SU-DHL-6 (cell line): ENCODE measurements around the gene DOCK3.

Experiments
- CTCF ChIP-seq: fragments of 200-600 bp; sonication (generic); IDR thresholded peaks from one replicate; pipeline ENCODE4 v1.5.1; 2017; ENCODE audit warnings: antibody characterized with exemption, mild to moderate bottlenecking, low read length, moderate library complexity; ENCODE audit not compliant: insufficient read depth, poor library complexity, severe bottlenecking
- EZH2phosphoT487 ChIP-seq: fragments of 200-600 bp; sonication (generic), shearing (Covaris generic); conservative IDR thresholded peaks from 2 replicates; pipeline ENCODE4 v1.6.1; 2018; ENCODE audit warnings: mild to moderate bottlenecking, antibody characterized with exemption, low read length, moderate library complexity, mixed read lengths

- TF ChIP-seq CTCF (no peak), EZH2phosphoT487 (no peak)
Observed at GRCh38 chr3:51283421-51283820, 608.7 kb downstream of the DOCK3 start.
